Heart left ventricle (tissue), 16 donors: ENCODE results near the gene WNT7B. TPM values are rescaled to one million over a fixed set of nuclear protein-coding genes. Genes with fewer than 3 reads are reported as not detected.

ENCODE experiments used
- ATAC-seq, 4 donors: fragments of 200-7000 bp; cut with Tn5 transposase; one replicate each; pipeline ENCODE4 v1.9.1; 2020 to 2022; ENCODE audit warnings: moderate library complexity in 4 of 4, mild to moderate bottlenecking in 3 of 4, moderate number of reproducible peaks in 1 of 4
- DNase-seq, 5 donors: peaks; one replicate each; pipeline ENCODE4 v3.0.0-alpha.2; 2020
- H3K27ac ChIP-seq, 12 donors: fragments of 200-600 bp; sonication (generic) in 4 of 12; one replicate each; pipeline versions ENCODE4 v1.5.0 to v1.8.0; 2016 to 2022; ENCODE audit warnings: mild to moderate bottlenecking in 2 of 12
- H3K27me3 ChIP-seq, 9 donors: fragments of 200-600 bp; sonication (generic) in 2 of 9; one replicate each; pipeline versions ENCODE4 v1.5.1 to v1.8.0; 2016 to 2022; ENCODE audit warnings: mild to moderate bottlenecking in 3 of 9
- H3K36me3 ChIP-seq, 9 donors: fragments of 200-600 bp; sonication (generic) in 2 of 9; one replicate each; pipeline versions ENCODE4 v1.5.0 to v1.8.0; 2018 to 2022; ENCODE audit warnings: mild to moderate bottlenecking in 2 of 9
- H3K4me1 ChIP-seq, 12 donors: fragments of 200-600 bp; sonication (generic) in 4 of 12; one replicate each; pipeline versions ENCODE4 v1.5.0 to v1.8.0; 2016 to 2022; ENCODE audit warnings: mild to moderate bottlenecking in 3 of 12
- H3K4me3 ChIP-seq, 12 donors: fragments of 200-600 bp; sonication (generic) in 4 of 12; one replicate each; pipeline versions ENCODE4 v1.5.0 to v1.8.0; 2017 to 2022; ENCODE audit warnings: mild to moderate bottlenecking in 9 of 12, moderate library complexity in 4 of 12
- H3K9me3 ChIP-seq, 12 donors: fragments of 200-600 bp; sonication (generic) in 4 of 12; one replicate each; pipeline versions ENCODE4 v1.5.0 to v1.8.0; 2016 to 2022; ENCODE audit warnings: mild to moderate bottlenecking in 1 of 12
- POLR2A ChIP-seq, 2 donors: fragments of 450-650 bp; IDR thresholded peaks; one replicate each; pipeline ENCODE4 v1.6.1; 2017; ENCODE audit warnings: antibody characterized with exemption in 2 of 2, mild to moderate bottlenecking in 2 of 2, moderate library complexity in 2 of 2
- WGBS, 4 donors: extraction: QIAGEN DNeasy Blood & Tissue Kit in 2 of 4; methylation state at CpG; one replicate each; pipeline versions ENCODE4 v1.1.5 to v1.1.7; 2013 to 2018; 5-methylcytosine and 5-hydroxymethylcytosine counted together
- intact Hi-C, 10 donors: fragments of 100-400 bp; cut with DNase I; formaldehyde crosslinking; loops; one replicate each; pipeline versions ENCODE4 v1.11.1 to v1.14.2; 2022
- polyA plus RNA-seq, 2 donors: library from polyadenylated mRNA; stranded (reverse); fragments of 200-250 nt; gene quantifications; one replicate each; pipeline ENCODE4 v1.2.3, GENCODE V29; 2013
- total RNA-seq, 9 donors: library from RNA; depleted of rRNA in 2 of 9; stranded (reverse); fragments of >200 nt in 2 of 9; fragmentation: NEBNext Ultra II Directional in 3 of 9; extraction: Animal tissue kit (Norgen Biotek cat#: 25700) in 3 of 9; gene quantifications; one replicate each; pipeline versions ENCODE4 v1.1.0 to v1.2.4, GENCODE V29; 2016 to 2023
- TF ChIP-seq, protein P1 (sequence below), 12 donors: fragments of 200-600 bp; sonication (generic) in 4 of 12; IDR thresholded peaks; one replicate each; pipeline versions ENCODE4 v1.5.0 to v1.8.0; 2018 to 2022; ENCODE audit warnings: antibody characterized with exemption in 12 of 12, mild to moderate bottlenecking in 5 of 12
- donor health status: ischemic (EF 13 %, LVEDD 7.1; RV severe dilation, severe dysfunction).
- donor health status: healthy with polysubstance abuse.
- donor health status: DM: no; HTN: yes; CAD: no.
- donor health status: DM: no; HTN: no; CAD: no.
- donor health status: ischemic (EF 25% LVEDD 6.9; RV normal size, moderate dysfunction).
- donor health status: ischemic (EF 25% LVEDD 5.7; RV mildly dilated, moderate dysfunction).
- donor health status: healthy.
- donor health status: DM: yes; HTN: yes; CAD: no.
- donor health status: ischemic (EF 35%, LVEDD 5.7; RV mildly dilated, moderate dysfunction).
- donor health status: nonischemic (EF 11% LVEDD 7.7; RV severe dilation, severe dysfunction).
- donor health status: DM: yes; HTN: yes; CAD: no.
- donor health status: PGD.
- donor health status: ischemic (EF 29% LVEDD 5.4; RV normal size, mild dysfunction).
- donor health status: nonischemic (EF 23%, LVEDD 6.1; RV moderate dilation, normal function).

Gene WNT7B
- total and polyA plus RNA-seq, 11 donors: 0.36 TPM; not detected in 10

DNA sequence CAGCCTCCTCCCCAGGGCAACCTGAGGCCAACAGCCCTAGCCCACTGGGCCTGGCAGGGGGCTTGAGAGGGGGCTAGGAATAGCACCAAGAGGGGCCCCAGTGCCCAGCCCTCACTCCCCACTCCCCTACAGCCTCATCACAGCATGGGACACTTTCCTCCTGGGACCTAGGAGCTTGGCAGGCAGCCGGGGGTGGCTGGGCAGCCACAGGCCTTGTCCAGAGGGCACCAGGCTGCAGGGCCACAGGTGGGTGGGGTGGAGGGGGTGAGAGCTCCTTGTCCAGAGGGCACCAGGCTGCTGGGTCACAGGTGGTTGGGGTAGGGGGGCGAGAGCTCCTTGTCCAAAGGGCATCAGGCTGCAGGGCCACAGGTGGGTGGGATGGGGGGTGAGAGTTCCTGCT lies 61.8 kb downstream of the WNT7B start:
- no peak overlapping the region for H3K27ac ChIP-seq
- no peak for DNase-seq
- H3K27me3 ChIP-seq: peaks cover 0 to 4% (median 0%) of the 10 kb centered on the region in 9 donors
- no peak for ATAC-seq
- no peak overlapping the region for H3K4me3 ChIP-seq
- intact Hi-C loops: no loop called here
- H3K4me1 ChIP-seq: peaks cover 0 to 18% (median 2%) of the 10 kb centered on the region in 12 donors
- no peak for TF ChIP-seq POLR2A (IDR thresholded peaks at IDR 0.05)
- TF ChIP-seq, protein P1, sequence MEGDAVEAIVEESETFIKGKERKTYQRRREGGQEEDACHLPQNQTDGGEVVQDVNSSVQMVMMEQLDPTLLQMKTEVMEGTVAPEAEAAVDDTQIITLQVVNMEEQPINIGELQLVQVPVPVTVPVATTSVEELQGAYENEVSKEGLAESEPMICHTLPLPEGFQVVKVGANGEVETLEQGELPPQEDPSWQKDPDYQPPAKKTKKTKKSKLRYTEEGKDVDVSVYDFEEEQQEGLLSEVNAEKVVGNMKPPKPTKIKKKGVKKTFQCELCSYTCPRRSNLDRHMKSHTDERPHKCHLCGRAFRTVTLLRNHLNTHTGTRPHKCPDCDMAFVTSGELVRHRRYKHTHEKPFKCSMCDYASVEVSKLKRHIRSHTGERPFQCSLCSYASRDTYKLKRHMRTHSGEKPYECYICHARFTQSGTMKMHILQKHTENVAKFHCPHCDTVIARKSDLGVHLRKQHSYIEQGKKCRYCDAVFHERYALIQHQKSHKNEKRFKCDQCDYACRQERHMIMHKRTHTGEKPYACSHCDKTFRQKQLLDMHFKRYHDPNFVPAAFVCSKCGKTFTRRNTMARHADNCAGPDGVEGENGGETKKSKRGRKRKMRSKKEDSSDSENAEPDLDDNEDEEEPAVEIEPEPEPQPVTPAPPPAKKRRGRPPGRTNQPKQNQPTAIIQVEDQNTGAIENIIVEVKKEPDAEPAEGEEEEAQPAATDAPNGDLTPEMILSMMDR (IDR thresholded peaks at IDR 0.05): no peak
- peaks cover 0 to 6% (median 0%) of the 10 kb centered on the region in 12 donors for H3K9me3 ChIP-seq
- no peaks in the 10 kb centered on the region for H3K36me3 ChIP-seq
- WGBS, 4 donors: 60 to 92% (median 86%) methylated on average over 1 to 2 of the region's 2 CpGs

DNA sequence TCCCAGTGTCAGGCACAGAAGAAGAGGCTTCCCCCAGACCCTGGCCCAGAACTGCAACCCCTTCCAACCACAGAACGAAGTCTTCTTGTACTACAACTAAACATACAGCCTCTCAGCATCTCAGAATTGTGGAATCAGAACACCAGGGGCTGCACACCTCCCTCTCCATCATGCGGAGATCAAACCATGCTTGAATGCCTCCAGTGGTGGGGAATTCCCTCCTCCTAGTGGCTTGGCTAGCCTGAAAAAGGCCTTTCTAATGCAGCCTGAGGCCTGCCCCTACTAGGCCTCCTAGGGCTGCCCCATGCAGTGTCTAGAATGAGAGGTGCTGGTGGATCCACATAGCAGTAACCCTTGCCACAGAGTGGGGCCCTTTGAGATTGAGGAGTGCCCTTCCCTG lies 62.7 kb downstream of the WNT7B start:
- WGBS, 4 donors: 83 to 100% (median 96%) methylated on average over 1 to 2 of the region's 2 CpGs
- ATAC-seq: no peak
- TF ChIP-seq POLR2A (IDR thresholded peaks at IDR 0.05): no peak
- TF ChIP-seq, protein P1 (IDR thresholded peaks at IDR 0.05): no peak
- no peak for DNase-seq
- peaks cover 0 to 4% (median 0%) of the 10 kb centered on the region in 9 donors for H3K27me3 ChIP-seq
- no peak overlapping the region for H3K27ac ChIP-seq
- H3K36me3 ChIP-seq: no peaks in the 10 kb centered on the region
- H3K9me3 ChIP-seq: peaks cover 0 to 6% (median 0%) of the 10 kb centered on the region in 12 donors
- H3K4me1 ChIP-seq: peaks cover 0 to 18% (median 2%) of the 10 kb centered on the region in 12 donors
- intact Hi-C loops: loop anchor here in 1 of 10 donors (5.0 kb wide), 1 partner anchor 42 kb away; no protein-coding TSS in a partner anchor
- H3K4me3 ChIP-seq: no peak overlapping the region

DNA sequence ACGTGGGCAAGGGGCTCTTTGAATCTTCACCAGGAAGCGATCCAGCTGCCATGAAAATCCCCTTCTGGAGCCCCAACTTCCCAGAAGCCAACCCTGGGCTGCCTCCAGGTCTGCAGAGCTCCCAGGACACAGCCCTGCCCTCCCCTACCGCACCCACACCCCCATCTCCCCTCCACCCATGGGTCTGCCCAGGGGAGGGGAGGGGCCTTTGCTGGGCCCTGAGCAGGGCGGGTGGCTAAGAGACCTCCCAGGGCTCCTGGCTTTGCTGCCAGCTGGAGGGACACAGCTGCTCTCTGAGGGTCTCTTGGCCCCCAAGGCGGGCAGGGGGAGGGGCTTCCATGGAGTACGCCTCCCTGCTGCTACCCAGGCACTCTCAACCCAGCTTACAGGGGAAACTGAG lies 64.1 kb downstream of the WNT7B start:
- ATAC-seq (no peak), DNase-seq (no peak)
- 53 to 78% (median 69%) methylated on average over 4 to 6 of the region's 6 CpGs for WGBS, 4 donors
- peaks cover 0 to 6% (median 0%) of the 10 kb centered on the region in 12 donors for H3K9me3 ChIP-seq
- H3K36me3 ChIP-seq: no peaks in the 10 kb centered on the region
- H3K27me3 ChIP-seq: peaks cover 0 to 3% (median 0%) of the 10 kb centered on the region in 9 donors
- no peak overlapping the region for H3K4me3 ChIP-seq
- intact Hi-C loops: loop anchor here in 1 of 10 donors (5.0 kb wide), 1 partner anchor 41 kb away; no protein-coding TSS in a partner anchor
- TF ChIP-seq, protein P1 (IDR thresholded peaks at IDR 0.05): no peak
- TF ChIP-seq POLR2A (IDR thresholded peaks at IDR 0.05): no peak
- H3K4me1 ChIP-seq: peaks cover 0 to 18% (median 2%) of the 10 kb centered on the region in 12 donors
- no peak overlapping the region for H3K27ac ChIP-seq

DNA sequence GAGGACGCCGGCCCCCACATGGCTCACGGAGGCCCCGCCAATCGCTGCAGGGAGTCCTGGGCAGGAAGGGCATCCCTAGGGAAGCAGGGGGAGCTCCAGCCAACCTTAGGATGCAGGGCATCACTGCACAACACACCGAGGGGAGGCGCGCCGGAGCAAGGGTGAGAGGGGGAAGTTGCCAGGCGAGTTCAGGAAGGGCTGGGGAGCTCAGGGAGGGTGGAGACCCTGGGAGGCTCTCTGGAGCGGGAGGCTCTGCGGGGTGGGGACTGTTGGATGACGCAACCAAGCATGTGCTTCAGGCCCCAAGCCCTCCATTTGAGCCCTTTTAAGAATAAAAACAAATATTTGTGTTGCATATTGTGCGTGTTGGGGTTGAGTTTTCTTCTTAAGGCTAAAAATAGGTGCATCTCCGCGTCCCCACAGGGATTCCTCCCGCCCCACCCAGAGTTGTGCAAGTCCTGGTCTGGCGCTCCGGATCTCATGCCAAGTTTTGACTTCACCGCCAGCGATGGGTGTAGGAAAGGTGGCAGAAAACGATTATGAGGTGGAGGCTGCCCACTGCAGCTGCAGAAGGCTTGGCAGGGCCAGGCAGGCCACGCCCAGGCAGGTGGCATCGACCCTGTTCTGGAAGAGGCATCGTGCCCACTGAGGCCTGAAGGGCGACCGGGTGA lies 65.2 kb downstream of the WNT7B start:
- H3K27ac ChIP-seq: no peak overlapping the region
- DNase-seq: peak in 4 of 5 donors; percentile 55 to 83 (median 70)
- 49 to 56% (median 50%) methylated on average over 23 to 27 of the region's 27 CpGs for WGBS, 4 donors
- no peak overlapping the region for H3K4me3 ChIP-seq
- ATAC-seq: peak; percentile 57 to 88 (median 75)
- peaks cover 0 to 6% (median 0%) of the 10 kb centered on the region in 12 donors for H3K9me3 ChIP-seq
- H3K4me1 ChIP-seq: peaks cover 0 to 18% (median 2%) of the 10 kb centered on the region in 12 donors
- TF ChIP-seq, protein P1 (IDR thresholded peaks at IDR 0.05): no peak
- no peak for TF ChIP-seq POLR2A (IDR thresholded peaks at IDR 0.05)
- H3K36me3 ChIP-seq: no peaks in the 10 kb centered on the region
- peaks cover 0 to 3% (median 0%) of the 10 kb centered on the region in 9 donors for H3K27me3 ChIP-seq
- intact Hi-C loops: loop anchor here in 1 of 10 donors (5.0 kb wide), 1 partner anchor 39 kb away; no protein-coding TSS in a partner anchor
